MM.1S (cell line): Measurements from ENCODE around the gene SCOC.
"Not testable (repeated sequence)": the region's sequence is repeated elsewhere in the genome, so short reads cannot be mapped to it uniquely, and the experiment has no call there.

Source experiments
- DNase-seq: peaks from one replicate; pipeline ENCODE4 v3.0.0-alpha.2; 2015
- H2AFZ ChIP-seq: fragments of 300-600 bp; sonication (generic); 2 replicates; pipeline ENCODE4 v1.6.0; 2016; ENCODE audit warnings: antibody characterized with exemption, low read length
- H3F3A ChIP-seq: fragments of 300-600 bp; sonication (generic); 2 replicates; pipeline ENCODE4 v1.6.1; 2016; ENCODE audit warnings: mild to moderate bottlenecking, antibody characterized with exemption, low read length, moderate library complexity, mixed read lengths; ENCODE audit not compliant: insufficient read depth
- H3K27ac ChIP-seq: fragments of 300-600 bp; sonication (generic); 2 replicates; pipeline ENCODE4 v1.5.1; 2016; ENCODE audit warnings: mild to moderate bottlenecking, low read length
- H3K27me3 ChIP-seq: fragments of 300-600 bp; sonication (generic); replicated peaks from 2 replicates; pipeline ENCODE4 v1.6.0; 2016; ENCODE audit warnings: low read length; ENCODE audit not compliant: insufficient read depth
- H3K36me3 ChIP-seq: fragments of 300-600 bp; sonication (generic); replicated peaks from 2 replicates; pipeline ENCODE4 v1.6.1; 2016; ENCODE audit warnings: mild to moderate bottlenecking, low read length, mixed read lengths; ENCODE audit not compliant: insufficient read depth
- H3K4me1 ChIP-seq: fragments of 300-600 bp; sonication (generic); 2 replicates; pipeline ENCODE4 v1.6.1; 2016; ENCODE audit warnings: low read length, mixed read lengths
- H3K4me2 ChIP-seq: fragments of 300-600 bp; sonication (generic); 2 replicates; pipeline ENCODE4 v1.6.0; 2016; ENCODE audit warnings: low read depth, low read length
- H3K4me3 ChIP-seq: fragments of 300-600 bp; sonication (generic); 2 replicates; pipeline ENCODE4 v1.5.1; 2016; ENCODE audit warnings: low read length, mixed read lengths
- H3K79me2 ChIP-seq: fragments of 300-600 bp; sonication (generic); 2 replicates; pipeline ENCODE4 v1.6.1; 2016; ENCODE audit warnings: mixed run types, low read length, mixed read lengths
- H3K9ac ChIP-seq: fragments of 300-600 bp; sonication (generic); 2 replicates; pipeline ENCODE4 v1.6.1; 2016; ENCODE audit warnings: low read length, mixed read lengths
- H3K9me2 ChIP-seq: fragments of 300-600 bp; sonication (generic); replicated peaks from 2 replicates; pipeline ENCODE4 v1.6.1; 2016; ENCODE audit warnings: mild to moderate bottlenecking, low read length, mixed read lengths; ENCODE audit not compliant: insufficient read depth
- H3K9me3 ChIP-seq: fragments of 300-600 bp; sonication (generic); replicated peaks from 2 replicates; pipeline ENCODE4 v1.6.1; 2016; ENCODE audit warnings: mild to moderate bottlenecking, low read length, mixed read lengths; ENCODE audit not compliant: insufficient read depth
- H4K20me1 ChIP-seq: fragments of 300-600 bp; sonication (generic); 2 replicates; pipeline ENCODE4 v1.6.1; 2016; ENCODE audit warnings: mild to moderate bottlenecking, low read length, moderate library complexity, mixed read lengths; ENCODE audit not compliant: insufficient read depth
- CTCF ChIP-seq: fragments of 300-600 bp; sonication (generic); IDR thresholded peaks from 2 replicates; pipeline ENCODE4 v1.5.1; 2016; ENCODE audit warnings: antibody characterized with exemption, low read length, mixed read lengths
- EZH2 ChIP-seq: fragments of 300-600 bp; sonication (generic); optimal IDR thresholded peaks from 2 replicates; pipeline ENCODE3; 2017; ENCODE audit warnings: low read depth, mild to moderate bottlenecking, antibody characterized with exemption, low read length, mixed read lengths
- EZH2phosphoT487 ChIP-seq: fragments of 300-600 bp; sonication (generic); IDR thresholded peaks from 2 replicates; pipeline ENCODE4 v1.6.1; 2018; ENCODE audit warnings: antibody characterized with exemption, low read length

SCOC gene

GRCh38 chr4:140408974-140409373 lies 35.5 kb downstream of the SCOC start:
- H3F3A ChIP-seq, result no peaks in the 10 kb centered on the region
- no peaks in the 10 kb centered on the region for H3K9me2 ChIP-seq
- H3K36me3 ChIP-seq, result no peaks in the 10 kb centered on the region
- H3K4me2 ChIP-seq, result no peak overlapping the region
- DNase-seq, result no peak
- no peak overlapping the region for H3K27ac ChIP-seq
- H2AFZ ChIP-seq, result no peak overlapping the region
- no peak for TF ChIP-seq EZH2
- no peak for TF ChIP-seq EZH2phosphoT487
- no peak for TF ChIP-seq CTCF
- H4K20me1 ChIP-seq, result no peaks in the 10 kb centered on the region
- H3K4me3 ChIP-seq, result no peak overlapping the region
- no peaks in the 10 kb centered on the region for H3K9me3 ChIP-seq
- H3K4me1 ChIP-seq, result no peaks in the 10 kb centered on the region
- no peak overlapping the region for H3K9ac ChIP-seq
- no peaks in the 10 kb centered on the region for H3K79me2 ChIP-seq
- H3K27me3 ChIP-seq, result no peaks in the 10 kb centered on the region

GRCh38 chr4:140413130-140413969 lies 39.9 kb downstream of the SCOC start:
- not testable (repeated sequence) for H3K79me2 ChIP-seq, H3F3A ChIP-seq, DNase-seq, H3K27ac ChIP-seq, H2AFZ ChIP-seq, H3K9me3 ChIP-seq, H3K4me3 ChIP-seq, H4K20me1 ChIP-seq, H3K9me2 ChIP-seq, H3K9ac ChIP-seq, H3K4me1 ChIP-seq, H3K4me2 ChIP-seq, H3K27me3 ChIP-seq, H3K36me3 ChIP-seq

- Histone ChIP-seq H3K79me2 (no peaks in the 10 kb centered on the region), H3K9ac (no peak overlapping the region)
- no peak for TF ChIP-seq CTCF
- TF ChIP-seq EZH2phosphoT487, result no peak
- no peak for TF ChIP-seq EZH2
These were observed 49.7 kb downstream of the SCOC start for GRCh38 chr4:140423106-140423505.

GRCh38 chr4:140426610-140427105 lies 53.2 kb downstream of the SCOC start:
- peak overlapping the region; percentile 50; the same call in 1 of the 2 replicates for H3K9ac ChIP-seq

More at GRCh38 chr4:140423106-140423505, 49.7 kb downstream of the SCOC start:
- peaks cover 16% of the 10 kb centered on the region for H3F3A ChIP-seq
- no peaks in the 10 kb centered on the region for H3K9me3 ChIP-seq
- no peak overlapping the region for H3K27ac ChIP-seq
- H3K4me1 ChIP-seq, result no peaks in the 10 kb centered on the region
- H3K4me3 ChIP-seq, result no peak overlapping the region
- no peak overlapping the region for H2AFZ ChIP-seq
- no peaks in the 10 kb centered on the region for H3K27me3 ChIP-seq
- H3K9me2 ChIP-seq, result no peaks in the 10 kb centered on the region
- no peak for DNase-seq
- H4K20me1 ChIP-seq, result no peaks in the 10 kb centered on the region
- no peak overlapping the region for H3K4me2 ChIP-seq
- H3K36me3 ChIP-seq, result no peaks in the 10 kb centered on the region

More at GRCh38 chr4:140426610-140427105, 53.2 kb downstream of the SCOC start:
- TF ChIP-seq EZH2phosphoT487 (no peak), CTCF (peak; percentile 30; the same call in 1 of the 2 replicates), EZH2 (no peak)
- no peaks in the 10 kb centered on the region for H3K4me1 ChIP-seq
- H3K4me2 ChIP-seq, result peak overlapping the region; percentile 95
- peak overlapping the region; percentile 85 for H3K4me3 ChIP-seq
- DNase-seq, result peak; percentile 41
- peak overlapping the region; percentile 35; the same call in 1 of the 2 replicates for H3K27ac ChIP-seq
- H3F3A ChIP-seq, result peaks cover 17% of the 10 kb centered on the region
- peak overlapping the region; percentile 94 for H2AFZ ChIP-seq
- no peaks in the 10 kb centered on the region for H3K27me3 ChIP-seq
- no peaks in the 10 kb centered on the region for H3K79me2 ChIP-seq
- H3K9me2 ChIP-seq, result no peaks in the 10 kb centered on the region
- no peaks in the 10 kb centered on the region for H4K20me1 ChIP-seq
- H3K36me3 ChIP-seq, result no peaks in the 10 kb centered on the region
- no peaks in the 10 kb centered on the region for H3K9me3 ChIP-seq
